ENCODE measurements around the gene XRN2.
"Not testable (repeated sequence)": the region's sequence is repeated elsewhere in the genome, so short reads cannot be mapped to it uniquely, and the experiment has no call there.

Gene XRN2

DNA sequence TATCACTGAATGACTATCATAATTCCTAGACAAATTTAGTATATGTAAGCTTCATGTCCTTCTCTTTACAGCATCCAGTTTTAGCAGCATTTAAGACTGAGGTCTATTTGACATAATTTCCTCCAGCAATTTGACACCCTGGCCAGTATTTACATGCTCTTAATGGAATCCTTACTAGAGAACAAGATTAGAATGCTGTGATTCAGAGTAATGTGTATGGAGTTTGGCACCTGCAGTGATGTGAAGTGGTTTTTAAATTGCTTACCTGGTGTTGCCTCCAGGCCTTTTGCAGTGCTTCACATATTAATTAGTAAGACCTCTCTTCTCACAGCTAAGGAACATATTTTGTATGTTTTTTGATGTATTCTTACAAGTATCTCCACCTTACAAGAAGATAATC is 84.4 kb downstream of the XRN2 start:
- no peak for DNase-seq (ENCODE audit: low spot score)

DNA sequence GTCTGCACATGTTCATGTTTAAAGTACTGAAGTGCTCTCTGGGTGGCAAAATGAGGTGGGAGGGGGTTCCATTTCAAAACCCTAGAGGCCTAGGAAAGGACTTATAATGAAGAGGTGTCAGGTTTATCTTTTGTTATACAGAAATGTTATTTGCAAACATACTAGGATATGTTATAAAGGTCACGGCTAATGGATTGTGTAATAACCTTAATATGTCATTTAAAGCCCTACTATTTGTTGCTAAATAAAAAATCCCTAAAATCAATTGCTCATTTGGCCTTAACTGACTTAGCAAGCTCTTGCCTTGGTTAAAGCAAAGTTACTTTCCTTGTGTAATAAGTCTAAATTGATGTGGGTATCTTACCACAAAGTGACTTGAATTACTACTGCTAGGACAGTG is 85.4 kb downstream of the XRN2 start:
- no peak for DNase-seq (ENCODE audit: low spot score)

DNA sequence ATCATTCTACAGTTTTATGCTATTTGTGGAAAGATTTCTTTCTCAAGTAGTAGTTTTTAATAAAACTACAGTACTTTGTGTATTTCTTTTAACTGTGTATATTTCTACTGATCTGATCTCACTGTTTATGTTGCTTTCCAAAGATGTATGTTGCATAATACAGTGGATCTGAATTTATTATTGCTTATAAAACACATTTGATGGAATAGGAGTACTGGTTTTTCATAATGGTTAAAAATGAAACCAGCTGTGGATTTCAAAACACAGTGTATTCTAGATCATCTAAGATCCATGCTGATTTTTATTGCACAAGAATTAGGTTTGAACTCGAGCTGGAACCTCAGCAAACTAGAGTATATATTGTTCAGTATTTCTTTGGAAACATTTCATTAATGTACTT is 86.2 kb downstream of the XRN2 start:
- no peak for DNase-seq (ENCODE audit: low spot score)

- no peak for DNase-seq (ENCODE audit: low spot score)
Measured at GRCh38 chr20:21390768-21391167, 87.6 kb downstream of the XRN2 start.

DNA sequence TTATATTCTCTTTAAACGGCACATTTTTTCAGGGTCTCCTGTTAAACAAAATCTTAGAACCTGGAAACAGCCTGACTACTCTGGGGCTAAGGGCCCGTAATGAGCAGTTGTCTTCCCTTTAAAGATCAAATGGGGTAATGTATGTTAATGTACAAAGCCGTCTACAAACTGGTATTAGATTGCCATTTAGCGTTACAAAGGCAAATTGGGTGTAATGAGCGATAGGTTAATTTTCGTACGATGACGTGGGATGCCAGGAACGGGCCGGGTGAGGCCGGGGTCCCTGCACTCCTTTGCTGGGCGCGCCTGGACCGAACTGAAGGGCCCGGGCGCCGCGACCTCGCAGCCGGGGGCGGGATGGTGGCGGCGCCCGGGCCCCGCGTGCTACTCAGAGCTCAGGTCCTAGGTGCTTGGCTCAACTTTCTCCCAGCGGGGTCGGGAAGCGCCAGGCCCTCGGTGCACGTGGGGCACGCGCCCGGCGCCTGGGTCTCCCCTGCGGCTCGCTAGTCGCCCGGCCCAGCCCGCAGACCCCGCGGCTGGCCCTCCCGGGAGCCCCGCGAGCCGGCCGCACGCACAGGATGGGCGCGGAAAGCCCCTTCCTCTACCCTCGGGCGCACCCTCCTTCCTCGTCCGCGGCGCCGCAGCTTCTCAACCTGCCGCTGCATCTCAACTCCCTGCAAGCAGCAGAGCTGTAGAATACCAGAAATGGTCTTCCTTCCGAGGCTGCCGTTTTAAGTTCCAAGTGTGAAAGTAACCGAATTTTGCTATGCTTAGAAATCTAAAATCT is 88.2 kb downstream of the XRN2 start:
- DNase-seq (ENCODE audit: low spot score) = no peak

DNA sequence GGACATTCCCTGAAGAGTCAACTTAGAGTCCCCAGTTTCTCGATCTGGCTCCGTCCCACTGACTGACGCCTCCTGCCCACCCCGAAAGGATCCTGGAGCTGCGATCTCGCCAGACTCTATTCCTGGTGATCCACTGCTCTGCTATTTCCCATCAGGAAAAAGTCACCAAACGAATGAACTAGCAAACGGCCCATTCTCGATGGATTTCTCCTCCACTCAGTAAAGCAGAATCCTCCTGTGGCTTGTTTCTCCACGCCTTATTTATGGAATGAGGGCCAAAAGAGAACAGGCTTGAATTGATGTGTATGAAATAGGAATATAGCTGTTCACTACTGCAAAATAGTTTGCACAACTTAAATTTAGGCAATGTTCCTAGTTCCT is 88.8 kb downstream of the XRN2 start:
- no peak for DNase-seq (ENCODE audit: low spot score)

DNA sequence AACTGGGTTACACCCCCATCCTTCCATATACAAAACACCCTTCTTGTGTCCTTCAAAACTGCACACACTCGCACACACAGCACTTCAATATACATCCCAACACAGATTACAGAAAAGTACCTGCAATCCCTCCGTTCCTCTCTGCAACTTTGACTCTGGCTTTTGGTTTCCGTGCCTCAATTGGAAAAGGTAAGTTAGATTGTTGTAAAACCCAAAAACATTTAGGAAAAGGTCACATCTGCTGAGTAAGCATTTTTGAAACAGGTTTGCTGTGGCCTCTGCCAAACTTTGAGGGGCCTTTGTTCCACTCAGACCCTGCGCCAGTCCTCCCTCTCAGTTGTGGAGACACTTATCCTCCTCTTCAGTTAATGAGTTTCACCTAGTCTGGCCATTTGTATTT is 90.0 kb downstream of the XRN2 start:
- no peak for DNase-seq (ENCODE audit: low spot score)

GRCh38 chr20:21393816-21394519 is 90.8 kb downstream of the XRN2 start:
- DNase-seq (ENCODE audit: low spot score) = no peak

GRCh38 chr20:21394551-21394950 is 91.4 kb downstream of the XRN2 start:
- DNase-seq (ENCODE audit: low spot score) = no peak

DNA sequence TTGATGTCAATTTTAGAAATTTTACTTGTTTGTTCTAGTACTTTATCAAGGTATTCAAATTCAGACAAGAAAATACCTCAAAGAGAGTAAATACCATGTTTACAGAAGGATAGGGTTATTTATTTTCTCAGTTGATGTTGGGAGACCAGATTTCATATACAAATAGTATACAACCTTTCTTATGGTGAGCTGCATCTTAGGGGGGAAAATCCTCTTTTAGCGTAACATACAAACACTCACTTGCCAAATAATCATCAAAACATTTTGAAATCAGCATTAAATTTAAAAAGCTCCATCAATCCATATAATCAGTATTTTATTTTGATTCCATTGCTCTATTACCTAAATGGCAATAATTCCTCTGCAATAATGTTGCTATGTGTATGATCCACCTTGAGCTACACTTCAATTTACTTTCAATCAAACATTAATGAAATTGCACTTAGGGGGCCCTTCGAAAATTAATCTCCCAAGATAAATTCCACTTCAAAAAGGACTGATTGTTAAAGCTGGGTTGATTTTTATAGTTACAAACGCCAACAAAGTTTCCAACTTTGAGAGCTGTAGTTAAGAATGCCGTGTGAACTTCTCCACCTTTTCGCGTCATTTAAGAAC is 92.0 kb downstream of the XRN2 start:
- DNase-seq (ENCODE audit: low spot score) = no peak

DNA sequence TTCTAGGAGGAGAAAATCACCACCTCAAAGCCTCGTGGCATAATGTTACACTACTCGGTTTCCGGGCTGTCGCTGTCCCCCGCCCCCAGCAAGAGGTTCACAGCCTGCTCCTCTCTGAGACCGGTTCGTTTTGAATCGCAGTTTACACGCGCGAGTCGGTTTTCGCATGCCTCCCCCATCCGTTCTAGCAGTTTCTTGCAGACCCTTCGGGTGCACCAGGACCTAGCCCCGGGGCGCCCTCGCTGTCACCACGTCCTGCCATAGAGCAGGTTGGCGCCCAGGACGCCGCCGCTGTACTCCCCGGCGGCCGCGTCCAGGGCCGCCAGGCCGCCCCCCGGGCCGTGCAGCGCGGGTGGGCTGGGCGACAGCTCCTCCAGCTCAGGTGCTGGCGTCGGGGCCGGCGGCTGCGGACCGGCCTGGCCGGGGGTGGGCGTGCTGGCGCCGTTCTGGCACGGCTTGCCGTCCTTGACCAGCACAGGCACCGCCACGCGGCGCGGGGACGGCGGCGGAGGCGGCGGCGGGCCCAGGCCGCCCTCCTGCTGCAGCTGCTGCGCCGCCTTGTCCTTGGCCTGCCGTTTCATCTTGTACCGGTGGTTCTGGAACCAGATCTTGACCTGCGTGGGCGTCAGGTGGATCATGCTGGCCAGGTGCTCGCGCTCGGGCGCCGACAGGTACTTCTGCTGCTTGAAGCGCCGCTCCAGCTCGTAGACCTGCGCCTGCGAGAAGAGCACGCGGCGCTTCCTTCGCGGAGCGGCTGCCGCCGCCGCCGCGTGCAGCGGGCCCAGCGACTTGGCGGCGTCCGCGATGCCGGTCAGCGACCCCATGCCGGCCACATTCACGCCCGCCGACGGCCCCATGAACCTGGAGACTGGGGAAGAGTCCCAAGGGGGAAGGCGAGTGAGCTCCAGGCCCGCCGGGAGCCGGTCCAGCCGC is 92.8 kb downstream of the XRN2 start:
- no peak for DNase-seq (ENCODE audit: low spot score)

DNA sequence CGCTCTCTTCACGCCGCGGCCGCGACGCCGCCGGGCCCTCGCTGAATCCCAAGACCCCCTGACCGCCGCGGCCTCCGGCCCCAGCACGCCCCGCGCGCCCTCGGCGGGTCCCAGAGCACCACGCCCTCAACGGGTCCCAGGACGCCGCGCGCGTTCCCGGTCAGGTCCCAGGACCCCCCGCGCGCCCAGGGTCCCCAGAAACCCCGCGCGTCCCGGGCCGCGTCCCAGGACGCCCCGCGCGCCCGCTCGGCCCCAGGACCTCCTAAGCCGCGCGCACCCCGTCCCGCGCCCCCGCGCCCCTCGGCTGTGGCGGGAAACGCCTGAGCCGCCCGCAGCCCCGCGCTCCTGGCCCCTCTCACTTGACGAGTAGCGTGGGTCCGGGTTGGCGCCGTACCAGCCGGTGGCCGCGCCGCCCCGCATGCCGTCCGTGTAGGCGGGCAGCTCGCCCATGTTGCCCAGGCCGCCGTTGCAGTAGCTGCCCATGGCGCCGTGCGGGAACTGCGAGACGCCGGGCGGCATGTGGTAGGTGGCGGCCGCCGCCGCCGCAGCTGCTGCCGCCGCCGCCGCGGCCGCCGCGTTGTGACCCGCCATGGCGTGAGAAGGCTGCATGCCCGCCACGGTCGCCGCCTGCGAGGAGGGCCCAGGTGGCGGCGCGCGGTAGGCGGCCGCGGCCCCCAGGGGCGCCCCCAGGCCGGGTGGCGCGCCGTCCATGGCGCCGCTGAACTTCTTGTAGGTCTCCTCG is 93.6 kb downstream of the XRN2 start:
- DNase-seq (ENCODE audit: low spot score) = no peak

DNA sequence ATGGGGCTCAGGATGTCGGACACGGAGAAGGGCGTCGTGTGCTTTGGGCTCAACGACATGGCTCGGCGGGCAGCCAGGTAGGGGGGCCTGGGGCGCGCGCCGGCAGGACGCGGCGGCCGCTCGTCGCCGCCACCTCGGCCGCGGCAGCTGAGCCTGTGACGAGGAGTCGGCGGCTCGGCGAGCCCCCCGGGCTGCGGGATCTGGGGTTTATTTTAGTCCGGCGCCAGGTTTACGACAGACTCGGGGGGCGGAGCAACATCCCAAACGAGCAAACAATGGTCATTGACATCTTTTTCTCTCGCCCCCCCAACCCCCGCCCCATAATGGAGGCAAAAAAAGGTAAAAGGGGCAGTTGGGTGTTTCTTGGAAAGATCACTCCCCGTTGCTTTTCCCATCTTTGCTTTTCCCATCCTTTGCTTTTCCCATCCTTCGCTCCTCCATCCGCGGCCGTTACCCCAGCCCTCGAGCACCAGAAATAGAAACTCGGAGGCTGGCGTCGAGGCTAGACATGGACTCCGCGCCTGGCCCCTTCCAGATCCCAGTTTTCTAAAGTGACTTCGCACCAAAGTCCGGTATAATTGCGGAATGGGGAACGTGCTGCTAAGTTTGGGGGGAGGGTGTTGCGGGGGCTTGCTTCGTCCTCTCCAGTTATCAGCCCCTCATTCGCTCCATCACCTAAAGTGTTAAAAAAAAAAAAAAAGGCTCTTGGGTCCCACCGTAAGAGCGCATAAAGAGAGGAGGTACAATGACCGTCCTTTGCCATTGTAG is 94.4 kb downstream of the XRN2 start, which contains the start of gene NKX2-4:
TSS of gene NKX2-4 (minus strand) at position 186 of the 768 bp plus-strand sequence. CDS start at position 59, 127 bp downstream.
- no peak for DNase-seq (ENCODE audit: low spot score)

GRCh38 chr20:21398109-21399004 is 95.2 kb downstream of the XRN2 start:
- no peak for DNase-seq (ENCODE audit: low spot score)

GRCh38 chr20:21399005-21399475 is 95.9 kb downstream of the XRN2 start:
- DNase-seq (ENCODE audit: low spot score) = no peak

GRCh38 chr20:21411725-21412124 is 108.6 kb downstream of the XRN2 start:
- DNase-seq (ENCODE audit: low spot score) = no peak

- DNase-seq (ENCODE audit: low spot score) = not testable (repeated sequence)
Measured at GRCh38 chr20:21413996-21414395, 110.9 kb downstream of the XRN2 start.

DNA sequence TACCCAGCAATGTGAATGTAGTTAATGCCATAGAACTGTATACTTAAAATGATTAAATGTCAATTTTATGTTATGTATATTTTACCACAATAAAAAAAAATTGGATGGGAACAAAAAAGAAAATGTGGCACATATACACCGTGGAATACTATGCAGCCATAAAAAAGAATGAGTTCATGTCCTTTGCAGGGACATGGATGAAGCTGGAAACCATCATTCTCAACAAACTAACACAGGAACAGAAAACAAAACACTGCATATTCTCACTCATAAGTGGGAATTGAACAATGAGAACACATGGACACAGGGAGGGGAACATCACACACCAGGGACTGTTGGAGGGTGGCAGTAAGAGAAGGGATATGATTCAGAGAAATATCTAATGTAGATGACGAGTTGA is 116.0 kb downstream of the XRN2 start:
- not testable (repeated sequence) for DNase-seq (ENCODE audit: low spot score)

DNA sequence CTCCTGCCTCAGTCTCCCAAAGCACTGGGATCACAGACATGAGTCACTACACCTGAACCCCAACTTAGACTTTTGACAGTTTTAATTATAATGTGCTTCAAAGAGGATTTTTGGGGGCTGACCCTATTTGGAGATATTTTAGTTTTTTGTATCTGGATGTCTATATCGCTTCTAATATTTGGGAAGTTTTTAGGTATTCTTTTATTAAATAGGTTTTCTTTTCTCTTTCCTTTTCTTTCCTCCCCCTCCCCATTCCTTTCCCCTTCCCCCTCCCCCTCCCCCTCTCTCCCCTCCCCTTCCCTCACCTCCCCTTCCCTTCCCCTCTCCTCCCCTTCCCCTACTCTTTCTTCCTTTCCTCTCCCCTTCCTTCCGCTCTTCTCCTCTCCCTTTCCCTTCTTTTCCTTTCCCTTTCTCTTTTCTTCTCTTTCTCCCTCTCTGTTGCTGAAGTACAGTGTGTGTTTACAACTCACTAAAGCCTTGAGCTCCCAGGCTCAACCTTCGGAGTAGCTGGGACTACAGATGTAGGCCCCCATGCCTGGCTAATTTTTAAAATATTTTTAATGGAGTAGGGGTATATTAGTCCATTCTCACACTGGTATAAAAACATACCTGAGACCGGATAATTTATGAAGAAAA is 118.6 kb downstream of the XRN2 start:
- no peak for DNase-seq (ENCODE audit: low spot score)
